GM12878 (cell line): Measurements from ENCODE around the gene HELZ. TPM values are rescaled to one million over a fixed set of nuclear protein-coding genes. Genes with fewer than 3 reads are reported as not detected.

Experiments used
- ATAC-seq: fragments of 200-7000 bp; cut with Tn5 transposase; 3 replicates; pipeline ENCODE4 v1.9.1; 2020; ENCODE audit warnings: mild to moderate bottlenecking, moderate library complexity
- BruUV-seq: library from RNA; stranded (reverse); fragments of 400-500 nt; replicated peaks from 2 replicates; lab custom pipeline; 2021; lab: Mats Ljungman, UMichigan
- CTCF ChIA-PET: fragments of 300-600 bp; sonication (Branson Sonifier 250); formaldehyde crosslinking; extraction: SDS; loops from one replicate; lab custom pipeline; 2021; ENCODE audit warnings: inconsistent platforms; lab: Yijun Ruan, JAX
- POLR2A ChIA-PET: fragments of 350-600 bp; formaldehyde crosslinking; extraction: SDS; loops from one replicate; lab custom pipeline; 2021; ENCODE audit warnings: inconsistent platforms; lab: Charles Lee
- RAD21 ChIA-PET: fragments of 300-600 bp; sonication (Branson Sonifier 250); formaldehyde crosslinking; loops from one replicate; lab custom pipeline; 2023; ENCODE audit warnings: antibody characterized with exemption; ENCODE audit not compliant: unreplicated experiment; lab: Charles Lee
- SMC1A ChIA-PET: fragments of 300-600 bp; sonication (Branson Sonifier 250); formaldehyde crosslinking; loops from one replicate; lab custom pipeline; 2023; ENCODE audit not compliant: unreplicated experiment, uncharacterized antibody; lab: Charles Lee
- DNase-seq: peaks from one replicate; pipeline ENCODE4 v3.0.0-alpha.2; 2011; ENCODE audit warnings: low read depth, low spot score
- FAIRE-seq: peaks from 3 replicates; lab custom pipeline; 2011; peaks lifted over from hg19 to GRCh38; lab: Jason Lieb, UNC
- H2AFZ ChIP-seq: 2 replicates; pipeline ENCODE4 v1.6.0; 2011; ENCODE audit warnings: low read depth, low read length, control low read depth; ENCODE audit not compliant: control insufficient read depth
- H3K27ac ChIP-seq: 2 replicates; pipeline ENCODE4 v1.5.1; 2011; ENCODE audit warnings: control low read depth; ENCODE audit not compliant: control insufficient read depth, insufficient read depth
- H3K27me3 ChIP-seq, 2 experiments: replicated peaks in 1 of 2; 2 replicates each; pipeline versions ENCODE4 v1.6.0 to v1.6.1; 2011; ENCODE audit warnings: low read length in 1 of 2; ENCODE audit not compliant: control insufficient read depth in 2 of 2, insufficient read depth in 2 of 2
- H3K36me3 ChIP-seq, 2 experiments: 2 replicates each; pipeline ENCODE4 v1.5.1; 2011; ENCODE audit warnings: low read length in 1 of 2; ENCODE audit not compliant: control insufficient read depth in 2 of 2, insufficient read depth in 2 of 2
- H3K4me1 ChIP-seq: 2 replicates; pipeline ENCODE4 v1.6.1; 2011; ENCODE audit warnings: mild to moderate bottlenecking, low read length, moderate library complexity, mixed read lengths; ENCODE audit not compliant: control insufficient read depth, insufficient read depth
- H3K4me2 ChIP-seq: 2 replicates; pipeline ENCODE4 v1.6.0; 2011; ENCODE audit warnings: control low read depth; ENCODE audit not compliant: control insufficient read depth, insufficient read depth
- H3K4me3 ChIP-seq: fragments of 200-600 bp; sonication (generic); 2 replicates; pipeline ENCODE4 v1.5.1; 2016
- H3K79me2 ChIP-seq: 2 replicates; pipeline ENCODE4 v1.6.0; 2011; ENCODE audit warnings: low read length; ENCODE audit not compliant: control insufficient read depth, insufficient read depth
- H3K9ac ChIP-seq: 2 replicates; pipeline ENCODE4 v1.8.0; 2011; ENCODE audit warnings: low read length, control low read depth, mixed read lengths; ENCODE audit not compliant: control insufficient read depth, insufficient read depth
- H3K9me3 ChIP-seq: replicated peaks from 3 replicates; pipeline ENCODE4 v1.5.1; 2011; ENCODE audit warnings: mild to moderate bottlenecking, low read length; ENCODE audit not compliant: control insufficient read depth, insufficient read depth
- H4K20me1 ChIP-seq: 2 replicates; pipeline ENCODE4 v1.6.0; 2011; ENCODE audit not compliant: control insufficient read depth, insufficient read depth
- BRCA1 ChIP-seq: IDR thresholded peaks from 2 replicates; pipeline ENCODE4 v1.6.1; 2011; ENCODE audit warnings: low read depth, low read length, improper control_type of control experiment
- CBX5 ChIP-seq: sonication (generic); IDR thresholded peaks from 2 replicates; pipeline ENCODE4 v1.6.1; 2016; ENCODE audit warnings: low read depth, moderate library complexity, mild to moderate bottlenecking, inconsistent platforms
- CEBPB ChIP-seq, 2 experiments: fragments of 150-350 bp in 1 of 2; IDR thresholded peaks; 2 replicates each; pipeline ENCODE4 v1.6.1; 2012 to 2014; ENCODE audit warnings: low read depth in 2 of 2, low read length in 2 of 2, borderline replicate concordance in 1 of 2, inconsistent platforms in 1 of 2
- EED ChIP-seq: sonication (generic); IDR thresholded peaks from 2 replicates; pipeline ENCODE4 v1.6.1; 2016; ENCODE audit warnings: antibody characterized with exemption, low read depth
- FOS ChIP-seq: IDR thresholded peaks from 3 replicates; pipeline ENCODE4 v1.6.1; 2011; ENCODE audit warnings: borderline replicate concordance; ENCODE audit not compliant: insufficient read length; ENCODE audit errors: extremely low read depth
- IKZF2 ChIP-seq, 2 experiments: fragments of 450-650 bp; IDR thresholded peaks; 2 replicates each; pipeline ENCODE4 v1.6.1; 2017; ENCODE audit warnings: mild to moderate bottlenecking in 2 of 2, moderate library complexity in 2 of 2
- MYB ChIP-seq: fragments of 150-350 bp; IDR thresholded peaks from 2 replicates; pipeline ENCODE4 v1.6.1; 2014; ENCODE audit warnings: mild to moderate bottlenecking, low read depth, low read length, borderline replicate concordance
- NR2F1 ChIP-seq: fragments of 450-650 bp; conservative IDR thresholded peaks from 2 replicates; pipeline ENCODE4 v1.6.1; 2017; ENCODE audit warnings: mild to moderate bottlenecking
- PAX5 ChIP-seq: IDR thresholded peaks from 2 replicates; pipeline ENCODE4 v1.6.1; 2011; ENCODE audit warnings: low read depth, low read length, borderline replicate concordance
- POLR2AphosphoS5 ChIP-seq: IDR thresholded peaks from 2 replicates; pipeline ENCODE4 v1.6.1; 2011; ENCODE audit warnings: mild to moderate bottlenecking, low read length, inconsistent platforms
- SMAD1 ChIP-seq: fragments of 450-650 bp; IDR thresholded peaks from 2 replicates; pipeline ENCODE4 v1.6.1; 2018; ENCODE audit warnings: mild to moderate bottlenecking, low read depth; ENCODE audit not compliant: partially characterized antibody
- TARDBP ChIP-seq: IDR thresholded peaks from 2 replicates; pipeline ENCODE4 v1.6.1; 2016; ENCODE audit warnings: borderline replicate concordance
- in situ Hi-C: fragments of 300-500 bp; cut with MboI; formaldehyde crosslinking; loops from 9 replicates; pipeline ENCODE4 v1.14.3; 2018; ENCODE audit warnings: mixed read lengths
- intact Hi-C: fragments of 100-400 bp; cut with micrococcal nuclease; formaldehyde crosslinking; loops from one replicate; pipeline ENCODE4 v1.14.2; 2022; ENCODE audit not compliant: unreplicated experiment
- polyA plus RNA-seq, 11 experiments: library from polyadenylated mRNA; depleted of rRNA in 4 of 11; unstranded in 6 of 11; stranded (reverse) in 5 of 11; fragments of >200 nt; fragmentation: Nextera tagmentation in 4 of 11; fragmentation: Illumina TruSeq in 1 of 11; extraction: Ambion mirVana in 4 of 11; extraction: Trizol in 1 of 11; gene quantifications; 1 replicate in 1 of 11; 2 replicates in 10 of 11; pipeline versions ENCODE4 v1.2.1 to v1.2.3, GENCODE V29; 2011 to 2016; ENCODE audit warnings: inconsistent platforms in 2 of 11, missing spikeins in 2 of 11, low read depth in 1 of 11
- total RNA-seq, 4 experiments: library from RNA; depleted of rRNA in 3 of 4; stranded (reverse); fragments of >200 nt in 3 of 4; fragmentation: Illumina TruSeq in 1 of 4; extraction: Trizol in 1 of 4; gene quantifications; 2 replicates each; pipeline versions ENCODE4 v1.2.1 to v1.2.3, GENCODE V29; 2013 to 2021
- TF ChIP-seq, protein P1 (sequence below): fragments of 450-650 bp; formaldehyde crosslinking; IDR thresholded peaks from 2 replicates; pipeline ENCODE4 v1.5.0; 2022; ENCODE audit warnings: mild to moderate bottlenecking, missing genetic modification characterization

HELZ gene
- total and polyA plus RNA-seq, 10 of the 15 experiments (the other 5 are each of a cell fraction or from before 2014, with no cell fraction given) = 1.5 to 36.8 (median 19.1) TPM

GRCh38 chr17:67203818-67204217 is 41.2 kb downstream of the HELZ start:
- Histone ChIP-seq H3K9ac (no peak overlapping the region), H4K20me1 (no peaks in the 10 kb centered on the region), H2AFZ (no peak overlapping the region), H3K9me3 (no peaks in the 10 kb centered on the region), H3K4me1 (no peaks in the 10 kb centered on the region), H3K79me2 (no peaks in the 10 kb centered on the region), H3K27me3 (no peaks in the 10 kb centered on the region), H3K4me3 (no peak overlapping the region), H3K27ac (no peak overlapping the region), H3K36me3 (peaks cover 3 to 16% of the 10 kb centered on the region in 2 experiments; a peak in 3 of 4 replicates), H3K4me2 (no peak overlapping the region)
- RAD21 ChIA-PET = no interaction called here
- CTCF ChIA-PET = interaction anchor here (1.0 kb wide), 1 partner anchor 171 kb away, joined by 5 read pairs; no protein-coding TSS in a partner anchor
- POLR2A ChIA-PET = no interaction called here
- FAIRE-seq (no peak), ATAC-seq (no peak), DNase-seq (no peak)
- TF ChIP-seq POLR2AphosphoS5 (no peak), CBX5 (no peak), CEBPB (IDR thresholded peaks at IDR 0.05; ENCODE audit: borderline replicate concordance in 1 of 2, low read depth in 2 of 2, low read length in 2 of 2) (no peak), NR2F1 (no peak), FOS (no peak), EED (no peak), MYB (no peak), BRCA1 (no peak), PAX5 (no peak), SMAD1 (no peak), TARDBP (no peak), IKZF2 (IDR thresholded peaks at IDR 0.05) (no peak)
- TF ChIP-seq, protein P1, sequence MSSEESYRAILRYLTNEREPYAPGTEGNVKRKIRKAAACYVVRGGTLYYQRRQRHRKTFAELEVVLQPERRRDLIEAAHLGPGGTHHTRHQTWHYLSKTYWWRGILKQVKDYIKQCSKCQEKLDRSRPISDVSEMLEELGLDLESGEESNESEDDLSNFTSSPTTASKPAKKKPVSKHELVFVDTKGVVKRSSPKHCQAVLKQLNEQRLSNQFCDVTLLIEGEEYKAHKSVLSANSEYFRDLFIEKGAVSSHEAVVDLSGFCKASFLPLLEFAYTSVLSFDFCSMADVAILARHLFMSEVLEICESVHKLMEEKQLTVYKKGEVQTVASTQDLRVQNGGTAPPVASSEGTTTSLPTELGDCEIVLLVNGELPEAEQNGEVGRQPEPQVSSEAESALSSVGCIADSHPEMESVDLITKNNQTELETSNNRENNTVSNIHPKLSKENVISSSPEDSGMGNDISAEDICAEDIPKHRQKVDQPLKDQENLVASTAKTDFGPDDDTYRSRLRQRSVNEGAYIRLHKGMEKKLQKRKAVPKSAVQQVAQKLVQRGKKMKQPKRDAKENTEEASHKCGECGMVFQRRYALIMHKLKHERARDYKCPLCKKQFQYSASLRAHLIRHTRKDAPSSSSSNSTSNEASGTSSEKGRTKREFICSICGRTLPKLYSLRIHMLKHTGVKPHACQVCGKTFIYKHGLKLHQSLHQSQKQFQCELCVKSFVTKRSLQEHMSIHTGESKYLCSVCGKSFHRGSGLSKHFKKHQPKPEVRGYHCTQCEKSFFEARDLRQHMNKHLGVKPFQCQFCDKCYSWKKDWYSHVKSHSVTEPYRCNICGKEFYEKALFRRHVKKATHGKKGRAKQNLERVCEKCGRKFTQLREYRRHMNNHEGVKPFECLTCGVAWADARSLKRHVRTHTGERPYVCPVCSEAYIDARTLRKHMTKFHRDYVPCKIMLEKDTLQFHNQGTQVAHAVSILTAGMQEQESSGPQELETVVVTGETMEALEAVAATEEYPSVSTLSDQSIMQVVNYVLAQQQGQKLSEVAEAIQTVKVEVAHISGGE (CRISPR knock-in tag) = no peak
- in situ Hi-C loops = no loop called here
- no TSS peak for BruUV-seq
- SMC1A ChIA-PET = no interaction called here
- intact Hi-C loops = no loop called here
